NCI-H1105 (cell line): ENCODE results near the gene WWOX.

ENCODE experiments used
- DNase-seq: peaks from one replicate; lab custom pipeline; 2025; lab: John Stamatoyannopoulos, UW

The WWOX gene

GRCh38 chr16:78196502-78196901, 97.0 kb downstream of the WWOX start:
- peak; percentile 20 for DNase-seq

GRCh38 chr16:78198288-78198687, 98.8 kb downstream of the WWOX start:
- DNase-seq = no peak

- DNase-seq = no peak
Measured at GRCh38 chr16:78199325-78200022, 100.0 kb downstream of the WWOX start.

GRCh38 chr16:78200023-78200389, 100.6 kb downstream of the WWOX start:
- DNase-seq = no peak

DNA sequence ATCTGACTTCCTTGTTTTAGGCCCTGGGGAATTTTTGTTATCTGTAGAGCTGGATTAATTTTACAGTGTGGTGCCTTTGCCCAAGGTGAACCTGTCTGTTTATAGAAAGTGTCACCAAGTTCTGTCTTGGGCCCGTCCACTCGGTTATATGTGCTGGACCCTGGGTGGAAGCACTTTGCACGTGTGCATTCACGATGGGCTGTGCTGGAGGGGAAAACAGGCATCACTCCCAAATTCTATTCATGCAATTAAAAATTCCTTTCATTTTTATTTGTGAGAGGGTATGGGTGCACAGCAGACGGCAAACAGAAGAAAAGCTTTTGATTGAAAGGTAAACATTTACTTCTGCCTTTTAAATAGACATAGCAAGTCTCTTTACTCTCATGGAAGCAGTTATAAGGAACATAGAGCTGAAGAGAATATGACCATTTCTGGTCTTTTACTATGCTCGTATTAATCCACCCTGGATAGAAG, 101.2 kb downstream of the WWOX start:
- DNase-seq = no peak

DNA sequence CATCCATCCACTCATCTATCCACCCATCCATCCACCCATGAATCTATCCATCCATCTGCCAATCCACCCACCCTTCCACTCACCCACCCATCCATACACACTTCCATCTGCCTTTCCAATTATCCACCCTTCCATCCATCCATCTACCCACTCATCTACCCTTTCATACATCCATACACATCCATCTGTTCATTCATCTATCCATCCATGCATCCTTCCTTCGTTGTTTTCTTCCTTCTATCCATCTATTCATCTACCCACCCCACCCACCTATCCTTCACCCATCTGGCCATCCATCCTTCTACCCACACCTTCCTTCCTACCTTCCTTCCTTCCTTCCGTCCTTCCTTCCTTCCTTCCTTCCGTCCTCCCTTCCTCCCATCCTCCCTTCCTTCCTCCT, 106.1 kb downstream of the WWOX start:
- DNase-seq = no peak

DNA sequence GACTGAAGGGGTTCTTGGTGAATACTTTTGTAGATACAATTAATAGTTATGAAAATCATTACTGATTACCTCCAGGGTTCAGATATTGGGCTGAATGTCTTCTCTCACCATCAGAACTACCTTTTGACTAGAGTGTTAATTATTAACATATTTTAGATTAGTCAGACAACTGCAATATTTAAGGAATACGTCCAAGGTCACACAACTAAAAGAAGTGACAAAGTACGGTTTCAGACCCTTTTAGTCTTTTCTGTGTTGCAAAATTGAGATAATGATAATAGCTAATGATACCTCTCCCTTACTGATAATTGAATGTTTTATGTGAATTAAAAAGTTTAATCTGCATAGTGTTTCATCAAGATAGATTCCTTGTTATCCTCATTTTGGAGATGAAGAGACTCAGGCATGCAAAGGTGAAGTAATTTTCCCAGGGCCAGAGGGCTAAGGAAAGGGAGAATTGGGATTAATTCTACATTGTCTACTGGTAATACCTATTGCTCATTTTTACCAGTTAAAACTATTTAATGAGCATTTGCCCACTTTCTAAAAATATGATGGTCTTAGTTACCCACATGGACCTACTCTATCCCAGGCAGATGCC, 107.3 kb downstream of the WWOX start:
- DNase-seq = no peak

DNA sequence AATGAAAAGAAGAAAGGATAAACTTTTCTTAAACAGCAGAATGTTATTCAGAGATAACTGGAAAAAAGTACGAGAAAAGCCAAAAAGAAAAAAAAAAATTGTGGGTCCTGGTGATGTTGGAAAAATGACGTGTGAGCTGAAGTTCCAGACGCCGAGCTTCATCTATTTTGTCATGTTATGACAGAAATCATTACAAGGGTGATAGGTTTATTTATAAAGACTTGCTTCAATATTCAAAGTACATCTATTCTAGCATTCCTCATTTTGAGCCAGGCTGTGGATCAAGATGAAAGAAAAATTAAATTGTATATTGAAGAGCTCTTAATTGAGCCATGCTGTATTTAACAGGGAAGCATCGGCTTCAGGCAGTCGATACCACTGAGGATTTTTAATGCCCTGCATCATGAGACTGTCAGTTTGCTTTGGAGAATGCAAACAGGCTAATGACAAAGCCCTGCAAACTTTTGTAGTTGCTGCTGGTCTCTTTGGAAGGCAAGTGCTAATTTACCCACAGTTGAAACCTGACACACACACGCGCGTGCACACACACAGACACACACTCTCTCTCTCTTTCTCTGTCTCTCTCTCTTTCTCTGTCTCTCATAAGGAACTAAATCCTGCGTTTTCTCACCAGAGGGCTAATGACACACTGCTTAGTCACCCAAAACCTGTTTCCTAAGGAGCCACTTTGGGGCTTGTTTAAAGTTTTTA, 110.7 kb downstream of the WWOX start:
- DNase-seq = no peak

- DNase-seq = no peak
Measured at GRCh38 chr16:78211020-78211599, 111.7 kb downstream of the WWOX start.

- DNase-seq = no peak
Measured at GRCh38 chr16:78211946-78212345, 112.5 kb downstream of the WWOX start.

GRCh38 chr16:78212674-78213073, 113.2 kb downstream of the WWOX start:
- DNase-seq = no peak

DNA sequence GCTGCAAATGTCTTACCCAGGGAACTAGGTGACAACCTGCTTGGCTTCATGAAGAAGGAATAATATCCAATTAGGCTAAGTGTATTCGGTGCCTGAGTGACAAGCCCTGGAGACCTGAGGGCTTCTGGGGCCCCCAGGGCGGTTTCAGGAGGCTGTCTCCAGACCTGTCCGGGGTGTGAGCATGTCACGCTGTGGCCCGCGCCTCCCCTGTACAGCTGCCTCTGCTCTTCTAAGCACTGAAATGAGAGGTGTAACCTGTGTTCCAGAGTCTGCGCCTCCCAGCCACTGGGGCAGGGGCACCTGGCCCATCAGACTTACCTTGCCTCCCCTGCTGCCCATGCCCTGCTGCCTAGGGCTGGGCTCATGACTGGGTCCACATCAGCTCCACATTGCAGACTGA, 114.3 kb downstream of the WWOX start:
- no peak for DNase-seq

GRCh38 chr16:78215222-78215621, 115.8 kb downstream of the WWOX start:
- no peak for DNase-seq

- DNase-seq = no peak
Measured at GRCh38 chr16:78216166-78216745, 116.8 kb downstream of the WWOX start.

- DNase-seq = no peak
Measured at GRCh38 chr16:78217276-78217675, 117.8 kb downstream of the WWOX start.

DNA sequence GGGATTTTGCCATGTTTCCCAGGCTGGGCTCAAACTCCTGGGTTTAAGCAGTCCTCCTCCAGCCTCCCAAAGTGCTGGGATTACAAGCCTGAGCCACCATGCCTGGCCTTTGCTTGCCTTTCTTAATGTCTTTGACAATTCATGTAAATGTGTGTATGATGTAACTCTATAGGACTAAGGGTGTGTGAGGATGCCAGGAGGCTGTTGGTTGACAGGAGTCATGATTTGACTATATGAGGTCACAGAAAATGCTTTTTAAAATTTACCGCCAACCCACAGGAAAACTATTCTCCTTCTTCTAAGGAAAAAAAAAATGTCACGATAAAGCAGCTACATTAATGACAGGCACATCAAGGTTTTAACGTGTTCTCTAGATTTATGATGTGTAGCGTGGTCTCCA, 118.8 kb downstream of the WWOX start:
- DNase-seq = no peak

GRCh38 chr16:78218856-78219651, 119.6 kb downstream of the WWOX start:
- DNase-seq = no peak

DNA sequence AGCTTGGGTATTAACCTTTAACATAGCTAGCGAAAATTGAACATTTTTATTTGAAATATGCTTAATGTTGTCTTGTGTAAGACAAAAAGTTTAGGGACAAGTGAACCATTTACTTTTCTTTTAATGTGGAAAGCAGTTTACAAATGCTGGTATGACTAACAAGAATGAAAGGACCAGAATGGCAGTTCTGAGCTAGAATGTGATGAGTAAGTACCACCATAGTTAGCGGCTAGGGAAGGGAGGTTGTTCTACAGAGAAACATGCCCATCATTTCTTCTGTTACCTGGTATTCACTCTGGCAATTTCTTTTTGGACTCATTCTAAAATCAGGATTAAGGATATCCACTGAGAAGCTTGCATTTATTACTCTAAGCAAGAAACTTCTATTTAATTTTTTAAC, 121.1 kb downstream of the WWOX start:
- no peak for DNase-seq

GRCh38 chr16:78221892-78222291, 122.4 kb downstream of the WWOX start:
- DNase-seq = no peak

- no peak for DNase-seq
Measured at GRCh38 chr16:78224342-78224741, 124.9 kb downstream of the WWOX start.

GRCh38 chr16:78225919-78226318, 126.5 kb downstream of the WWOX start:
- no peak for DNase-seq

- no peak for DNase-seq
Measured at GRCh38 chr16:78227855-78228254, 128.4 kb downstream of the WWOX start.
